ENCODE results near the gene GRAMD4.

GRAMD4 gene

GRCh38 chr22:46687460-46687859, 67.3 kb downstream of the GRAMD4 start:
- no peak for TF ChIP-seq CTCF (IDR thresholded peaks at IDR 0.05; ENCODE audit: extremely low read depth, insufficient read depth, missing control alignments)
- in situ Hi-C loops (cut with MboI; ENCODE audit: low pct_unique_long_range_greater_than_20kb, low sequenced_read_pairs, unreplicated experiment): no loop called here
- DNase-seq (ENCODE audit: low spot score): no peak

GRCh38 chr22:46688949-46689348, 68.8 kb downstream of the GRAMD4 start:
- in situ Hi-C loops (cut with MboI; ENCODE audit: low pct_unique_long_range_greater_than_20kb, low sequenced_read_pairs, unreplicated experiment): no loop called here
- DNase-seq (ENCODE audit: low spot score): no peak
- TF ChIP-seq CTCF (IDR thresholded peaks at IDR 0.05; ENCODE audit: extremely low read depth, insufficient read depth, missing control alignments): no peak

- DNase-seq (ENCODE audit: low spot score): no peak
- in situ Hi-C loops (cut with MboI; ENCODE audit: low pct_unique_long_range_greater_than_20kb, low sequenced_read_pairs, unreplicated experiment): no loop called here
- no peak for TF ChIP-seq CTCF (IDR thresholded peaks at IDR 0.05; ENCODE audit: extremely low read depth, insufficient read depth, missing control alignments)
Measured at GRCh38 chr22:46690146-46690545, 70.0 kb downstream of the GRAMD4 start.

GRCh38 chr22:46691571-46691970, 71.4 kb downstream of the GRAMD4 start:
- no peak for DNase-seq (ENCODE audit: low spot score)
- TF ChIP-seq CTCF (IDR thresholded peaks at IDR 0.05; ENCODE audit: extremely low read depth, insufficient read depth, missing control alignments): no peak
- in situ Hi-C loops (cut with MboI; ENCODE audit: low pct_unique_long_range_greater_than_20kb, low sequenced_read_pairs, unreplicated experiment): no loop called here

- in situ Hi-C loops (cut with MboI; ENCODE audit: low pct_unique_long_range_greater_than_20kb, low sequenced_read_pairs, unreplicated experiment): no loop called here
- no peak for DNase-seq (ENCODE audit: low spot score)
- no peak for TF ChIP-seq CTCF (IDR thresholded peaks at IDR 0.05; ENCODE audit: extremely low read depth, insufficient read depth, missing control alignments)
Measured at GRCh38 chr22:46693634-46694415, 73.6 kb downstream of the GRAMD4 start.

- TF ChIP-seq CTCF (IDR thresholded peaks at IDR 0.05; ENCODE audit: extremely low read depth, insufficient read depth, missing control alignments): no peak
- in situ Hi-C loops (cut with MboI; ENCODE audit: low pct_unique_long_range_greater_than_20kb, low sequenced_read_pairs, unreplicated experiment): no loop called here
- no peak for DNase-seq (ENCODE audit: low spot score)
Measured at GRCh38 chr22:46694416-46695170, 74.4 kb downstream of the GRAMD4 start.

Measured in GM13977 (cell line).